Mesothelial cell of epicardium (in vitro differentiated cells): ENCODE data around the gene MCRIP1. TPM values are rescaled to one million over a fixed set of nuclear protein-coding genes. Genes with fewer than 3 reads are reported as not detected.

Experiments used
- DNase-seq, 2 experiments: peaks; one replicate each; pipeline ENCODE4 v3.0.0; 2021; ENCODE audit warnings: low spot score in 2 of 2; ENCODE audit not compliant: unreplicated experiment in 2 of 2
- H3K27ac Mint-ChIP-seq: 2 replicates; pipeline ENCODE4 v1.8.0; 2021; ENCODE audit warnings: mixed read lengths
- H3K27me3 Mint-ChIP-seq: 2 replicates; pipeline ENCODE4 v1.8.0; 2021; ENCODE audit warnings: low read depth, mixed read lengths
- H3K36me3 Mint-ChIP-seq: 2 replicates; pipeline ENCODE4 v1.8.0; 2021; ENCODE audit warnings: mixed read lengths
- H3K4me1 Mint-ChIP-seq: 2 replicates; pipeline ENCODE4 v1.8.0; 2021; ENCODE audit warnings: mixed read lengths
- H3K4me3 Mint-ChIP-seq: 2 replicates; pipeline ENCODE4 v1.8.0; 2021; ENCODE audit warnings: mild to moderate bottlenecking, moderate library complexity, mixed read lengths
- H3K9me3 Mint-ChIP-seq: 2 replicates; pipeline ENCODE4 v1.8.0; 2021; ENCODE audit warnings: mixed read lengths
- total RNA-seq: library from RNA; stranded (reverse); gene quantifications from 3 replicates; pipeline ENCODE4 v1.2.1, GENCODE V29; 2021
- TF ChIP-seq, protein P1 (sequence below): fragments of 200-600 bp; sonication (generic); IDR thresholded peaks from one replicate; pipeline ENCODE4 v1.5.0; 2021; ENCODE audit warnings: antibody characterized with exemption; ENCODE audit not compliant: unreplicated experiment

Gene MCRIP1
- total RNA-seq, 1 donor from 2014 or later: 104 TPM

DNA sequence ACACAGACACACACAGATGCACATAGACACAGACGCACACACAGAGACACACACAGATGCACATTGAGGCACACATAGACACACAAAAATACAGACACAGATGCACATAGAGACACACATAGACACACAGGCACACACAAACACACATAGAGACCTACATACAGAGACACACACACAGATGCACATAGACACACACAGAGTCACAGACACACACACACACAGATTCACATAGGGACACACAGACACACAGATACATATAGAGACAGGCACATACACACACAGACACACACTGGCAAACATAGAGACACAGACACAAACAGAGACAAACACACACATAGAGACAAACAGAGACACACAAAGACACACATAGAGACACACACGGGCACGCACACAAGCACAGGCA lies 39.0 kb downstream of the MCRIP1 start:
- H3K36me3 Mint-ChIP-seq: no peaks in the 10 kb centered on the region
- H3K27ac Mint-ChIP-seq: no peak overlapping the region
- no peak for DNase-seq
- no peaks in the 10 kb centered on the region for H3K9me3 Mint-ChIP-seq
- peaks cover 2% of the 10 kb centered on the region for H3K27me3 Mint-ChIP-seq
- no peak overlapping the region for H3K4me3 Mint-ChIP-seq
- TF ChIP-seq, protein P1, sequence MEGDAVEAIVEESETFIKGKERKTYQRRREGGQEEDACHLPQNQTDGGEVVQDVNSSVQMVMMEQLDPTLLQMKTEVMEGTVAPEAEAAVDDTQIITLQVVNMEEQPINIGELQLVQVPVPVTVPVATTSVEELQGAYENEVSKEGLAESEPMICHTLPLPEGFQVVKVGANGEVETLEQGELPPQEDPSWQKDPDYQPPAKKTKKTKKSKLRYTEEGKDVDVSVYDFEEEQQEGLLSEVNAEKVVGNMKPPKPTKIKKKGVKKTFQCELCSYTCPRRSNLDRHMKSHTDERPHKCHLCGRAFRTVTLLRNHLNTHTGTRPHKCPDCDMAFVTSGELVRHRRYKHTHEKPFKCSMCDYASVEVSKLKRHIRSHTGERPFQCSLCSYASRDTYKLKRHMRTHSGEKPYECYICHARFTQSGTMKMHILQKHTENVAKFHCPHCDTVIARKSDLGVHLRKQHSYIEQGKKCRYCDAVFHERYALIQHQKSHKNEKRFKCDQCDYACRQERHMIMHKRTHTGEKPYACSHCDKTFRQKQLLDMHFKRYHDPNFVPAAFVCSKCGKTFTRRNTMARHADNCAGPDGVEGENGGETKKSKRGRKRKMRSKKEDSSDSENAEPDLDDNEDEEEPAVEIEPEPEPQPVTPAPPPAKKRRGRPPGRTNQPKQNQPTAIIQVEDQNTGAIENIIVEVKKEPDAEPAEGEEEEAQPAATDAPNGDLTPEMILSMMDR: no peak
- H3K4me1 Mint-ChIP-seq: no peaks in the 10 kb centered on the region

DNA sequence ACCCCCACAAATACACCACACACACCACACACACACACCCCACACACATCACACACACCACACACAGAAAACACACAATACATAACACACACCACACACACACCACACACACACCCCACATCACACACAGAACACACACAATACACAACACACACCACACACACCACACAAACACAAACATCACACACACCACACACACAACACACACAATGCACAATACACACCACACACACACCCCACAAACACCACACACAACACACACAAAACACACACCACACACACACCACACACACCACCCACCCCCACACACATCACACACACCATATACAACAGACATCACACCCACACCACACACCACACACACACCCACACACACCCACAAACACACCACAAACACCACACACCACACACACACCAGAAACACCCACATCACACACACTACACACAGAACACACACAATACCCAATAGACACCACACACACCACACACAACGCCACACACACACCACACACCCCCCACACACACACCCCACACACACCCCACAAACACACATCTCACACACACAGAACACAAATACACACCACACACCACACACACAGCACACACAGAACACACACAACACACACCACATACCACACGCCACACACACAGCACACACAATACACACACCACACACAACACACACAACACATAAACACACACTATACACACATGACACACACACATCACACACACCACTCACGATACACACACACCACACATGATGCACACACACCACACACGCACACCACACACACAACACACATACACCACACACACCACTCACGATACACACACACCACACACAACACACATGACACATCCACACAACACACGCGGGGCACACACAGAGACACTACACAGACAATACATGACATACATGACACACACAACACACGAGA lies 40.1 kb downstream of the MCRIP1 start:
- H3K27me3 Mint-ChIP-seq: peaks cover 2% of the 10 kb centered on the region
- no peak overlapping the region for H3K27ac Mint-ChIP-seq
- DNase-seq: no peak
- H3K9me3 Mint-ChIP-seq: no peaks in the 10 kb centered on the region
- TF ChIP-seq, protein P1: no peak
- H3K36me3 Mint-ChIP-seq: no peaks in the 10 kb centered on the region
- H3K4me1 Mint-ChIP-seq: no peaks in the 10 kb centered on the region
- no peak overlapping the region for H3K4me3 Mint-ChIP-seq

Other genes with a start within 250 kb of the MCRIP1 start
- gene NPLOC4, start 196.2 kb downstream of the MCRIP1 start, total RNA-seq: 93.3 to 102 TPM (median 94.5 TPM) in 3 replicates
- gene TSPAN10, start 196.1 kb downstream of the MCRIP1 start, total RNA-seq: 2.9 to 3.7 TPM (median 3.1 TPM) in 3 replicates
- gene PDE6G, start 176.7 kb downstream of the MCRIP1 start, total RNA-seq: 0.59 to 1.4 TPM (median 1.00 TPM) in 3 replicates
- 23.9 to 26.5 TPM (median 25.7 TPM) in 3 replicates for gene OXLD1, start 166.7 kb downstream of the MCRIP1 start, total RNA-seq
- 16.3 to 19.6 TPM (median 17.5 TPM) in 3 replicates for gene CCDC137, start 166.6 kb downstream of the MCRIP1 start, total RNA-seq
- gene ARL16, start 149.5 kb downstream of the MCRIP1 start, total RNA-seq: 42.8 to 44.7 TPM (median 44.5 TPM) in 3 replicates
- 114 to 122 TPM (median 119 TPM) in 3 replicates for gene HGS, start 149.3 kb downstream of the MCRIP1 start, total RNA-seq
- gene MRPL12, start 129.9 kb downstream of the MCRIP1 start, total RNA-seq: 53.9 to 56.7 TPM (median 54.1 TPM) in 3 replicates
- 13.2 to 15.7 TPM (median 15.2 TPM) in 3 replicates for gene SLC25A10, start 121.0 kb downstream of the MCRIP1 start, total RNA-seq
- 0.18 to 0.74 TPM (median 0.66 TPM) in 3 replicates for gene GCGR, start 29.1 kb downstream of the MCRIP1 start, total RNA-seq
- gene PPP1R27, start 1.8 kb upstream of the MCRIP1 start, total RNA-seq: 0.35 TPM in 1 of 3 replicates, not detected in the others
- gene P4HB, start 27.2 kb upstream of the MCRIP1 start, total RNA-seq: 405 to 433 TPM (median 421 TPM) in 3 replicates
- 258 to 275 TPM (median 268 TPM) in 3 replicates for gene ARHGDIA, start 38.0 kb upstream of the MCRIP1 start, total RNA-seq
- gene ALYREF, start 58.3 kb upstream of the MCRIP1 start, total RNA-seq: 78.5 to 86.1 TPM (median 79.5 TPM) in 3 replicates
- gene ANAPC11, start 58.4 kb upstream of the MCRIP1 start, total RNA-seq: 103 to 115 TPM (median 108 TPM) in 3 replicates
- gene NPB, start 68.9 kb upstream of the MCRIP1 start, total RNA-seq: 0.75 to 1.7 TPM (median 1.2 TPM) in 3 replicates
- gene PCYT2, start 78.1 kb upstream of the MCRIP1 start, total RNA-seq: 16.8 to 20.5 TPM (median 17.5 TPM) in 3 replicates
- gene SIRT7, start 84.9 kb upstream of the MCRIP1 start, total RNA-seq: 18.9 to 22.6 TPM (median 21.3 TPM) in 3 replicates
- 23.6 to 25.5 TPM (median 24.1 TPM) in 3 replicates for gene MAFG, start 94.4 kb upstream of the MCRIP1 start, total RNA-seq
- gene PYCR1, start 104.0 kb upstream of the MCRIP1 start, total RNA-seq: 91.0 to 108 TPM (median 102 TPM) in 3 replicates
- gene MYADML2, start 113.9 kb upstream of the MCRIP1 start, total RNA-seq: not detected in 3 replicates
- gene NOTUM, start 127.9 kb upstream of the MCRIP1 start, total RNA-seq: 5.9 to 8.2 TPM (median 6.5 TPM) in 3 replicates
- gene ASPSCR1, start 144.3 kb upstream of the MCRIP1 start, total RNA-seq: 50.5 to 53.0 TPM (median 51.4 TPM) in 3 replicates
- gene CENPX, start 189.6 kb upstream of the MCRIP1 start, total RNA-seq: 40.0 to 45.5 TPM (median 40.6 TPM) in 3 replicates
- gene LRRC45, start 190.0 kb upstream of the MCRIP1 start, total RNA-seq: 16.9 to 18.5 TPM (median 17.9 TPM) in 3 replicates
- 32.6 to 34.6 TPM (median 33.6 TPM) in 3 replicates for gene RAC3, start 198.4 kb upstream of the MCRIP1 start, total RNA-seq
- gene DCXR, start 204.4 kb upstream of the MCRIP1 start, total RNA-seq: 73.5 to 80.2 TPM (median 77.6 TPM) in 3 replicates
- 53.8 to 57.3 TPM (median 55.6 TPM) in 3 replicates for gene RFNG, start 218.5 kb upstream of the MCRIP1 start, total RNA-seq
- gene GPS1, start 218.6 kb upstream of the MCRIP1 start, total RNA-seq: 104 to 113 TPM (median 105 TPM) in 3 replicates
- 87.3 to 94.9 TPM (median 87.9 TPM) in 3 replicates for gene DUS1L, start 232.5 kb upstream of the MCRIP1 start, total RNA-seq